GM13977 (cell line): Measurements from ENCODE around the gene PRPF18.

Source experiments
- DNase-seq: peaks from one replicate; pipeline ENCODE4 v3.0.0; 2012; ENCODE audit warnings: low spot score
- CTCF ChIP-seq: IDR thresholded peaks from 2 replicates; pipeline ENCODE4 v1.5.1; 2012; ENCODE audit warnings: mild to moderate bottlenecking, control low read depth; ENCODE audit not compliant: insufficient read depth; ENCODE audit errors: extremely low read depth, missing control alignments
- in situ Hi-C: fragments of 300-500 bp; cut with MboI; formaldehyde crosslinking; loops from one replicate; pipeline ENCODE4 v1.12.0; 2022; ENCODE audit warnings: low sequenced_read_pairs, low pct_unique_long_range_greater_than_20kb, mixed read lengths, inconsistent platforms; ENCODE audit not compliant: unreplicated experiment

PRPF18 gene

GRCh38 chr10:13597909-13598308, 11.1 kb downstream of the PRPF18 start:
- in situ Hi-C loops = no loop called here
- no peak for TF ChIP-seq CTCF
- DNase-seq = no peak

- DNase-seq = no peak
- TF ChIP-seq CTCF = no peak
- in situ Hi-C loops = no loop called here
Observed at GRCh38 chr10:13604357-13605040, 17.7 kb downstream of the PRPF18 start.

DNA sequence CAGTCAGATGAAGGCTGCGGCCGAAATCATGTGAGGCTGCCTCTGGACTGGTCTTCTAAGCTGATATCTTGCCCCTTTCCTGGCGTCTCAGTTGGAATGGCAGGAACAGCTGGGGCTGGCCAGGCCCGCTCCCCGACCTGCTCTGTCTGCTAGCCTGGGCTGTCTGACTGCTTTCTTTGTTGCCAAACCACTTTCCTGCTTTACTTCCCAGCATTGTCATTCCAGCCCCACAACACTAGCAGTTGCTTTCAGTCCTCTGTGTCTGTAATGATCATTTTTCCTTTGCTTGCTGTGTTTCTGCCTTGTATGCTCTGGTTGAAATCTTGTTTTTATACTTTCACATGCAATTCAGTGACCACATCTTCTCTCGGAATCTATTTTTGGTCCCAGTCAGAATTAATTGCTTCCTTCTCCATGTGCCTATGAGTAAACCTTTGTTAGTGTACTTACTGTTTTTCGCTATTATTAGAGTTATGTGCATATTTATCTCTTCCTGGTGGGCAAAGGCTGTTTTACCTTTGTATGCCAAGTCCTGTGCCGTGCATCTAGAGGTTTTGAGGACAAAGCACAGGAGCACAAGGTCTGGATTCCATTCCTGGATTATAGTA, 21.6 kb downstream of the PRPF18 start:
- DNase-seq = no peak
- in situ Hi-C loops = no loop called here
- TF ChIP-seq CTCF = no peak

- no peak for DNase-seq
- in situ Hi-C loops = no loop called here
- no peak for TF ChIP-seq CTCF
Observed at GRCh38 chr10:13612654-13613373, 26.0 kb downstream of the PRPF18 start.

GRCh38 chr10:13613519-13613918, 26.8 kb downstream of the PRPF18 start:
- DNase-seq = no peak
- TF ChIP-seq CTCF = peak; percentile 30
- in situ Hi-C loops = no loop called here

DNA sequence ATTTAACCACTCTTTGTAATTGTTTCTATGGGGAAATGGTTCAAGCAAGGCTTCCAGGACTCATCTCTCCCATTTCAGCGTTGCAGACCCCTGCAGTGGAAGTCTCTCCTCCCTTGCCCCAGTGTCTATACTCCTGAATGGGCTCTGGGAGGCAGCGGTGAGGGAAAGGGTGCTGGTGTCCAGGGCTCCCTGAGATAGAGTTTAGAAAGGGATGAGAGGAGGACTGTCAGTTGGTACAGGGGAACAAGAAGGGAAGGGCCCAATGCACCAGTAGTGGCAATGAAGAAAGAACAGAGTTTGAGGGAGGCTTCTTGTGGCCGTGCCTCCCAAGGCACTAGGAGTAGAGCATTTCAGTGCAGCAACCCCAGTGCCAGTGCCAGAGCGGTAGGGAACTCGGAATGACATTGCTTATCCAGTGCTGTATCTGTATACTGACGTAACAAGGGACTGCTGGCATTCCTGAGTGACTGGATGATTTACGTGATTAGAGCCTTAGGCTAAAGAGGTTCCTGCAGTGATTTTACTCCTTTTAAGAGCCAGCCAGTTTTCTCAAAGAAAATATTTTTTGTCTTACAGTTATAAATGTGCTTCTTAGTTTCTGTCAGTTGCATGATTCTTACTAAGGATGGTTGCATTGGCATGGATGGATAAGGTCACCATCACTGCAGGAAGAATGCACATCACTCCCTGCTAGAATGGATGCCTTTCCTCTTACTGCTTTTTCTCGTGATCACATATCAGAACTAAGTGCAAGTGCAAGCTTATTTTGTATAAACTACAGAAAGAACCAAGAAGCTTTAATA, 28.0 kb downstream of the PRPF18 start:
- in situ Hi-C loops = no loop called here
- no peak for TF ChIP-seq CTCF

More for the DNA sequence above, 28.0 kb downstream of the PRPF18 start:
- DNase-seq = no peak
